OCI-LY1 (cell line): ENCODE data around the gene MRTO4.

ENCODE experiments used
- EZH2 ChIP-seq: fragments of 200-600 bp; sonication (generic), shearing (Covaris generic); IDR thresholded peaks from 2 replicates; pipeline ENCODE4 v1.8.0; 2017; ENCODE audit warnings: borderline replicate concordance, mixed run types, mild to moderate bottlenecking, antibody characterized with exemption, low read length, moderate library complexity, mixed read lengths
- TF ChIP-seq, protein P1 (sequence below): fragments of 200-600 bp; sonication (generic), shearing (Covaris generic); IDR thresholded peaks from 2 replicates; pipeline ENCODE4 v1.5.1; 2017; ENCODE audit warnings: mild to moderate bottlenecking, antibody characterized with exemption, low read length, moderate library complexity, mixed read lengths

DNA sequence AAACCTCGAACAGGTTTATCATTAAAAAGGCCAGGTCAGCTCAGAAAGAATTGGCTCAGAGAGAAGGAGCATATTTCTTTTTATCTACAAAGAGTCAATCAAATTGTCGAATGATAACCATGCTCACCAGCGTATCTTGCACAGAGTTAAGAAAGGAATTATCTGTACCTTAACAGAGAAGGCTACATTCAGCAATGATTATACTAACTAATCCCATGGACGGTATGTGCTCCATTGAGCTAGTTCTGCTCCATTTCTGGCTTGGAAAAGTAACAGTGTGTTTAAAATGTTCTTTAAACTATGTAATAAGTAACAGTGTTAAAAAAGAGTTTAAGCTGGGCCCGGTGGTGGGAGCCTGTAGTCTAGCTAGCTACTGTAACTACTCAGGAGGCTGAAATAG lies 45.8 kb upstream of the MRTO4 start:
- TF ChIP-seq, protein P1, sequence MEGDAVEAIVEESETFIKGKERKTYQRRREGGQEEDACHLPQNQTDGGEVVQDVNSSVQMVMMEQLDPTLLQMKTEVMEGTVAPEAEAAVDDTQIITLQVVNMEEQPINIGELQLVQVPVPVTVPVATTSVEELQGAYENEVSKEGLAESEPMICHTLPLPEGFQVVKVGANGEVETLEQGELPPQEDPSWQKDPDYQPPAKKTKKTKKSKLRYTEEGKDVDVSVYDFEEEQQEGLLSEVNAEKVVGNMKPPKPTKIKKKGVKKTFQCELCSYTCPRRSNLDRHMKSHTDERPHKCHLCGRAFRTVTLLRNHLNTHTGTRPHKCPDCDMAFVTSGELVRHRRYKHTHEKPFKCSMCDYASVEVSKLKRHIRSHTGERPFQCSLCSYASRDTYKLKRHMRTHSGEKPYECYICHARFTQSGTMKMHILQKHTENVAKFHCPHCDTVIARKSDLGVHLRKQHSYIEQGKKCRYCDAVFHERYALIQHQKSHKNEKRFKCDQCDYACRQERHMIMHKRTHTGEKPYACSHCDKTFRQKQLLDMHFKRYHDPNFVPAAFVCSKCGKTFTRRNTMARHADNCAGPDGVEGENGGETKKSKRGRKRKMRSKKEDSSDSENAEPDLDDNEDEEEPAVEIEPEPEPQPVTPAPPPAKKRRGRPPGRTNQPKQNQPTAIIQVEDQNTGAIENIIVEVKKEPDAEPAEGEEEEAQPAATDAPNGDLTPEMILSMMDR: no peak
- TF ChIP-seq EZH2: no peak
